WI38 (cell line): Measurements from ENCODE around the gene RPS26.
"Not testable (repeated sequence)": the region's sequence is repeated elsewhere in the genome, so short reads cannot be mapped to it uniquely, and the experiment has no call there.

ENCODE experiments used
- H3K4me3 ChIP-seq: 2 replicates; pipeline ENCODE4 v1.5.1; 2011; ENCODE audit warnings: low read depth, mild to moderate bottlenecking, control low read depth, low read length
- TF ChIP-seq, protein P1 (sequence below): IDR thresholded peaks from 2 replicates; pipeline ENCODE4 v1.5.1; 2012; ENCODE audit warnings: low read depth, mild to moderate bottlenecking, control low read depth, low read length

RPS26 gene

DNA sequence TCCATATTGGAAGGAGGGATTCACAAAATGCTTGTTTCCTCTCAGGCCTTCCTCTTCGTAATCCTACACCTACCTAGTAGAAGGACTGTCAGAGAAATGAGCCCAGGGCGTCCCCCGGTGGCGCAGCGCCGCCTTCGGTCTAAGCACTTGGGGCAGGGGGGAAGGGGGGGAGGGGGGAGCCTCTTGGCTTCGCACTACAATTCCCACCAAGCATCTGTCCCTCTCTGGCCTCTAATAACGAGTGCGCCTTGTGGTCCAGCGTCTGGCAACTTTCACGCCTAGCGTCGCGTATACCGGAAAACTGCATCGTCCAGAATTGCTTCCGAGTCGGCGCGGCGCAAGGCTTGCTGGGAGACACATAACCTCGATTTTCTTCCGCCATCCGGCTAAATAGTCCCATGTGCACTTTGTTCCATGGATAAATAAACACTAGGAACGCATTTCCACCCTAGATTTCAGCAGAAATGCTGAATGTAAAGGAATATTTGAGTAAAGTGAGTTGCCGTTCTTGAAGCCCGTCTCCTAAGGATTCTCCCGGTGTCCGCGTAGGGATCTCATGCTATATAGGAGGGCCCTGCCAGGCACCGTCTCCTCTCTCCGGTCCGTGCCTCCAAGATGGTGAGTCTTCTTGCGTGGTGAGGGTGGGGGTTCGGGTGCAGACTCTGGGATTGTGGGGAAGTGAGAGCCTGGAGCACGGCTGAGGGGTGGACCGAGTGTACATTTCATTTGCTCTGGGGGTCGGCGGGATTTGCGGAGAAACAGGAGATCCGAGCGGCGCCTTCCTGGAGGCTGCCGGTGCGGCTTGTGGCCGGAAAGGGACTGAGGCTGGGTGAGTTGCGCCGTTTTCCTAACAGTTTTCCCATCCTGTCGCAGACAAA is at the start of gene RPS26:
Gene RPS26 (plus strand): TSS at position 367 of the 878 bp plus-strand sequence. CDS start 249 bp downstream, at position 616.
- H3K4me3 ChIP-seq: peak within 1 kb of the TSS; percentile 97
- TF ChIP-seq, protein P1, sequence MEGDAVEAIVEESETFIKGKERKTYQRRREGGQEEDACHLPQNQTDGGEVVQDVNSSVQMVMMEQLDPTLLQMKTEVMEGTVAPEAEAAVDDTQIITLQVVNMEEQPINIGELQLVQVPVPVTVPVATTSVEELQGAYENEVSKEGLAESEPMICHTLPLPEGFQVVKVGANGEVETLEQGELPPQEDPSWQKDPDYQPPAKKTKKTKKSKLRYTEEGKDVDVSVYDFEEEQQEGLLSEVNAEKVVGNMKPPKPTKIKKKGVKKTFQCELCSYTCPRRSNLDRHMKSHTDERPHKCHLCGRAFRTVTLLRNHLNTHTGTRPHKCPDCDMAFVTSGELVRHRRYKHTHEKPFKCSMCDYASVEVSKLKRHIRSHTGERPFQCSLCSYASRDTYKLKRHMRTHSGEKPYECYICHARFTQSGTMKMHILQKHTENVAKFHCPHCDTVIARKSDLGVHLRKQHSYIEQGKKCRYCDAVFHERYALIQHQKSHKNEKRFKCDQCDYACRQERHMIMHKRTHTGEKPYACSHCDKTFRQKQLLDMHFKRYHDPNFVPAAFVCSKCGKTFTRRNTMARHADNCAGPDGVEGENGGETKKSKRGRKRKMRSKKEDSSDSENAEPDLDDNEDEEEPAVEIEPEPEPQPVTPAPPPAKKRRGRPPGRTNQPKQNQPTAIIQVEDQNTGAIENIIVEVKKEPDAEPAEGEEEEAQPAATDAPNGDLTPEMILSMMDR: peak; percentile 20; the same call in 1 of the 2 replicates

DNA sequence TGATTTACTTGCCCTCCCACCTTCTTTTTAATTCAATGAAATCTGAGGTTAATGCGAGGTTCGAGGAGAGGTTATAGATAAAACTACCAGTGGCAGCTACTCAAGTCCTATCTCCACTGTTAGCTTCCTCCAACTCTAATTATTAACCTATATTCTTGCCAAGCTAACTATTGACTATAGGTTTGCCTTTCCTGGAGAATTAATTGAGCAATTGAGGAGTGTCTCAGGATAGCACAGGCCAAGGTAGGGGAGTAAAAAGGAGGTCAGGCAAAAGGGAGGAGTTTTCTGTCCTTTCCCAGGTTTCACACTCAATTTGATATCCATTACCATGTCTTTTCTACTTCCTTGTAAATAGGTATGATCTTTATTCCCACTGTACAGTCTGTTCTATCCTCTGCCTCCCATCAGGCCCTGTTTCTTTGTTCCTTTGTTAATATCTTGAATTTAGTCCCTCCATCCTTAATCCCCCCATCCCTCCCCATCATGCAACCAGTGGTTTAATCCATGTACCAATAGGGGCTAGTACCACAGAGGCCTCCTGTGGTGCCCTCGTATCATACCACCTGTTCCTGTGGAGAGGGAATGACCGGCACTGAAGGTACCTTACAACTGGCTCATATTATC is 48.4 kb upstream of the RPS26 start:
- TF ChIP-seq, protein P1: no peak
- H3K4me3 ChIP-seq: no peak overlapping the region

DNA sequence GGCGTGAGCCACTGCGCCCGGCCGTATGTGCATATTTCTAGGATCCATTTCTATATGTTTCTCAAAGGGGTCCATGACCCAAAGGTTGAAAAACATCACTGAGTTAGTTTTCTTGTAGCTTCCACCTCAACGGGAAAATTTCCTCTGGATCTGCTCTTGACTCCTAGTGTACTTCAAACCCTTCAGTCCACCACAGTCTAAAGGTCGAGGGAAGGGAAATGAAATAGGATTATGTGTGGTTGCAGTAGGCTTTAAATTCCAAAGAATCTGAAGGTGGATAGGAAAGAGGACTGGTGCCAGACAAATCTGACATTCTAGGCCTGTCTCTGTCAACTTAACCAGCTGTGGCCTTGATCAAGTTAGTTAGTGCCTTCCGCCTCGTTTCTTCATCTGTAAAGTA is 46.4 kb upstream of the RPS26 start:
- no peak overlapping the region for H3K4me3 ChIP-seq
- TF ChIP-seq, protein P1: no peak

DNA sequence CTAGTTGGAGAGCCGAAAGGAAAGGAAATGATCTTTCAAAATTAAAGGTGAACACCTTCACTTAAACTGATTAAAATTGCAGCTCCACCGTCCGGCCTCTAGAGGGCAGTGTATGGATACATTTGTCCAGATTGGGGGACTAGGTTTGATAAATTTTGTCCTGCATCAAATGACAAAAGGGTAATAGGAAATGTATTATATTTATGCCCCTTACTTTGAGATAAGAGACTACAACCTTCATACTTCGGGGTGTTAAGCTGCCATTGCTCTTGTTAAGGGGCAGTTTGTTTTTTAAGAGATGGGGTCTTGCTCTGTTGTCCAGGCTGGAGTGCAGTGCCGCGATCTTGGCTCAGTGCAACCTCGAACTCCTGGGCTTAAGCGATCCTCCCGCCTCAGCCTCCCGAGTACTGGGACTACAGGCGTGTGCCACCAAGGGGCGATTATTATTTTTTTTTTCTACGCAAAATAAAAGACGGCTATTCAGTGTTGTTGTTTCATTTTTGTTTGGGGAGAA is 45.5 kb upstream of the RPS26 start:
- TF ChIP-seq, protein P1: peak; percentile 68
- peak overlapping the region; percentile 73 for H3K4me3 ChIP-seq

DNA sequence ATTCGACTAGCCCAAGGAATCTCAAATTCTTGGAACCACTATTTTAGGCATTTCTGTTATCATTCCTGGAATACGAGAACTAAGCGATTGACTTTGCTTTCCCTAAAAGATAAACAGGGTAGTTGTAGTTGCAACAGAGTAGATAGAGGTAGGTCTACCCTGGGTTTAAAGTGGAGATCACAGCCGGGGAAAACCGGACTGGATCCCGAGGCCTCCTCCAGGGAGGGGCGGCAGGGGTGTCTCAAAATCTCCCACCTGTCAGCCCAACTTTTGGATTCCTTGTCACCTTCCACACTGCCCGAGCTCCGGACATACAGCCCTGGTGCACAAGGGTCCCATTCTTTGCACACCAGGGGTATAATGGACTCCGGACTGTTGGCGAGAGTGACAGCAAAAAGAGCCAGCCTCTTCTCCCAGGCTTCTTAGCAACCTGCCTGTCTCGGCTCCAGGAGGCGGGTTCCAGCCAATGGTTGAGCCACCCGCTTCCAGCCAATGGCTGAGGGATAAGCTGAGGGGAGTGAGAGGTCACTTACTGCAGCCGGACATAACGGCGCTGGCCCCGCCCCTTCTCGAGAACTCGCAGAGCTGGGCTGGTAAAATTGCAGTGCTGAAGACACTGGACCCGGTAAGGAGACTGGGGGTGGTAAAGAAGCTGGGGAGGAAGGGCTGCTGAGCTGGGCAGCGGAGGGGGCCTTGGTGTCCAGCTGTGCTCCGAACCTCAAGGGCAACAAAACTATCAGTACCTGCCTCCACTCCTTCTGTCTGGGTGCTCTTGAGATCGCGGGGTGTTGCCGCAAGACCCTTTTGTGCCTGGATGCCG is 44.8 kb upstream of the RPS26 start, which contains the start of gene SUOX:
Gene SUOX (plus strand): TSS at position 562 of the 820 bp plus-strand sequence. CDS start 4,946 bp downstream, outside the sequence.
- TF ChIP-seq, protein P1: no peak

DNA sequence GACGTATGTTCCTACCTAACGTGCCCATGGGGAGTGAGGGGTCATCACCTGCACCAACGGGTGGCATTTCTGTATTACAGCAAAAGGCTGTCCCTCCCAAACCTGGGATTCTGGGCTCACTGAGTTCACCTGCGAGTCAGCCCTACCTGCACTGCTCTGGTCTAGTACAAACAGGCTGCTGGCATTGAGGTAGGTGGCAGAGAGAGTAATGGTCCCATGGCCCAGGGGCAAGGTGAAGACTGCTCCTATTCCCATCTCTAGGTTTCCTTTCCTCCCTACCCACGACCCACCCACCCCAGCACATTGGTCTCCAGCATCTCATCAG is 44.2 kb upstream of the RPS26 start:
- H3K4me3 ChIP-seq: peak overlapping the region; percentile 73
- TF ChIP-seq, protein P1: no peak

More for the DNA sequence above, 44.8 kb upstream of the RPS26 start, which contains the start of gene SUOX:
- peak within 1 kb of the TSS; percentile 73 for H3K4me3 ChIP-seq

DNA sequence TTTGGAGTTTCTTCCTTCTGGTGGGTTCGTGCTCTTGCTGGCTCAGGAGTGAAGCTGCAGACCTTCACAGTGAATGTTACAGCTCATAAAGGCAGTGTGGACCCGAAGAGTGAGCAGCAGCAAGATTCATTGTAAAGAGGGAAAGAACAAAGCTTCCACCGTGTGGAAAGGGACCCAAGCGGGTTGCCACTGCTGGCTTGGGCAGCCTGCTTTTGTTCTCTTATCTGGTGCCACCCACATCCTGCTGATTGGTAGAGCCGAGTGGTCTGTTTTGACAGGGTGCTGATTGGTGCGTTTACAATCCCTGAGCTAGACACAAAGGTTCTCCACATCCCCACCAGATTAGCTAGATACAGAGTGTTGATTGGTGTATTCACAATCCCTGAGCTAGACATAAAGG is 42.2 kb upstream of the RPS26 start:
- not testable (repeated sequence) for H3K4me3 ChIP-seq

DNA sequence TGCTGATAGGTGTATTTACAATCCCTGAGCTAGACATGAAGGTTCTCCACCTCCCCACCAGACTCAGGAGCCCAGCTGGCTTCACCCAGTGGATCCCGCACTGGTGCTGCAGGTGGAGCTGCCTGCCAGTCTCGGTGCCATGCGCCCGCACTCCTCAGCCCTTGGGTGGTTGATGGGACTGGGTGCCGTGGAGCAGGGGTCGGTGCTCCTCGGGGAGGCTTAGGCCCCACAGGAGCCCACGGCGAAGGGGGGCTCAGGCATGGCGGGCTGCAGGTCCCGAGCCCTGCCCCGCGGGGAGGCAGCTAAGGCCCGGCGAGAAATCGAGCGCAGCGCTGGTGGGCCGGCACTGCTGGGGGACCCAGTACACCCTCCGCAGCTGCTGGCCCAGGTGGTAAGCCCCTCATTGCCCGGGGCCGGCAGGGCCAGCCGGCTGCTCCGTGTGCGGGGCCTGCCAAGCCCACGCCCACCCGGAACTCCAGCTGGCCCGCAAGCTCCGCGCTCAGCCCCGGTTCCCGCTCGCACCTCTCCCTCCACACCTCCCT is 41.6 kb upstream of the RPS26 start:
- H3K4me3 ChIP-seq: not testable (repeated sequence)
